ENCODE results near the gene NMT1.

DNA sequence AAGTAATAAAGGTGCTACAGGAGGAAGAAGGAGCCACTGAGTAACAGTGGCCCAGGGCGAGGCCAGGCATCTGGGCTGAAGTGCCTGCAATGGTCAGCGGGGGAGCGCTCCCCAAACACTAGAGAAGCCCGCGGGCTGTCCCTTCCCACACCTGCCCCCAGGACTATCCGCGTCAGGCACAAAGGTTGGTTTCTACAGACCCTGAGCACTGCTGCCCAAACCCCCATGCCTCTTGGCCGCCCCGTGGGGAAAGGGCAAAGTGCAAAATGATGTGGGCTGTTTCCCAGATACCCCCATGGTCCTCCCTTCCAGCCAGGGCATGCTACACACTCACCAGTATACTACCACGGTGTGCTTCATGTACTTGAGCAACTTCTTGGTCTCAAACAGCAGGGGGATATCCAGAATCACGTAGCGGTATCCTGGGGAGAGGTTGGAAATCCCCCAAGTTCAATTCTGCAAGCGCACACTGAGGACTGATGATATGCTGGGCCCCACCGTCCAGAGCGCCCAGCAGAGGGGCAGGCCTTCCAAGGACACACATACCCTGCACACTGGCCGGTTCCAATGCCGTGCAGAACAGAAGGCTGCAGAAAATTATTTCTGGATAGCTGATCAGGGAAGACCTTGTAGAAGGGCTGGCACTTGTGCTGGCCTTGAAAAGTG is 31.2 kb upstream of the NMT1 start:
- TF ChIP-seq, protein P1, sequence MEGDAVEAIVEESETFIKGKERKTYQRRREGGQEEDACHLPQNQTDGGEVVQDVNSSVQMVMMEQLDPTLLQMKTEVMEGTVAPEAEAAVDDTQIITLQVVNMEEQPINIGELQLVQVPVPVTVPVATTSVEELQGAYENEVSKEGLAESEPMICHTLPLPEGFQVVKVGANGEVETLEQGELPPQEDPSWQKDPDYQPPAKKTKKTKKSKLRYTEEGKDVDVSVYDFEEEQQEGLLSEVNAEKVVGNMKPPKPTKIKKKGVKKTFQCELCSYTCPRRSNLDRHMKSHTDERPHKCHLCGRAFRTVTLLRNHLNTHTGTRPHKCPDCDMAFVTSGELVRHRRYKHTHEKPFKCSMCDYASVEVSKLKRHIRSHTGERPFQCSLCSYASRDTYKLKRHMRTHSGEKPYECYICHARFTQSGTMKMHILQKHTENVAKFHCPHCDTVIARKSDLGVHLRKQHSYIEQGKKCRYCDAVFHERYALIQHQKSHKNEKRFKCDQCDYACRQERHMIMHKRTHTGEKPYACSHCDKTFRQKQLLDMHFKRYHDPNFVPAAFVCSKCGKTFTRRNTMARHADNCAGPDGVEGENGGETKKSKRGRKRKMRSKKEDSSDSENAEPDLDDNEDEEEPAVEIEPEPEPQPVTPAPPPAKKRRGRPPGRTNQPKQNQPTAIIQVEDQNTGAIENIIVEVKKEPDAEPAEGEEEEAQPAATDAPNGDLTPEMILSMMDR (IDR thresholded peaks at IDR 0.05): no peak
- no peak for TF ChIP-seq EZH2 (IDR thresholded peaks at IDR 0.05)
- no peak for TF ChIP-seq EZH2phosphoT487 (IDR thresholded peaks at IDR 0.05)

Measured in neural progenitor cell (in vitro differentiated cells).